ENCODE data around the gene NKAPD1. TPM values are rescaled to one million over a fixed set of nuclear protein-coding genes. Genes with fewer than 3 reads are reported as not detected.

Gene NKAPD1
- total and polyA plus RNA-seq, 2 of the 13 experiments (the other 11 are each of a cell fraction or from before 2014, with no cell fraction given), result 11.2 to 22.5 TPM

GRCh38 chr11:112024773-112025678 lies 49.1 kb upstream of the NKAPD1 start, which contains the start of gene DLAT (continued):
- TF ChIP-seq ZBTB39 (CRISPR knock-in tag; IDR thresholded peaks at IDR 0.05), result peak; percentile 81; the same call in 1 of the 2 replicates
- TF ChIP-seq SMC3 (IDR thresholded peaks at IDR 0.05; ENCODE audit: low read length), result no peak
- TF ChIP-seq, protein P1, sequence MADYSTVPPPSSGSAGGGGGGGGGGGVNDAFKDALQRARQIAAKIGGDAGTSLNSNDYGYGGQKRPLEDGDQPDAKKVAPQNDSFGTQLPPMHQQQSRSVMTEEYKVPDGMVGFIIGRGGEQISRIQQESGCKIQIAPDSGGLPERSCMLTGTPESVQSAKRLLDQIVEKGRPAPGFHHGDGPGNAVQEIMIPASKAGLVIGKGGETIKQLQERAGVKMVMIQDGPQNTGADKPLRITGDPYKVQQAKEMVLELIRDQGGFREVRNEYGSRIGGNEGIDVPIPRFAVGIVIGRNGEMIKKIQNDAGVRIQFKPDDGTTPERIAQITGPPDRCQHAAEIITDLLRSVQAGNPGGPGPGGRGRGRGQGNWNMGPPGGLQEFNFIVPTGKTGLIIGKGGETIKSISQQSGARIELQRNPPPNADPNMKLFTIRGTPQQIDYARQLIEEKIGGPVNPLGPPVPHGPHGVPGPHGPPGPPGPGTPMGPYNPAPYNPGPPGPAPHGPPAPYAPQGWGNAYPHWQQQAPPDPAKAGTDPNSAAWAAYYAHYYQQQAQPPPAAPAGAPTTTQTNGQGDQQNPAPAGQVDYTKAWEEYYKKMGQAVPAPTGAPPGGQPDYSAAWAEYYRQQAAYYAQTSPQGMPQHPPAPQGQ (CRISPR knock-in tag; IDR thresholded peaks at IDR 0.05; ENCODE audit: borderline replicate concordance), result peak; percentile 60; the same call in 1 of the 2 replicates
- TF ChIP-seq KLF11 (CRISPR knock-in tag; IDR thresholded peaks at IDR 0.05), result no peak; the same call in 1 of the 2 replicates
- peak; percentile 60; the same call in 2 of the 3 replicates for TF ChIP-seq MXI1 (IDR thresholded peaks at IDR 0.05; ENCODE audit: borderline replicate concordance, low read depth, low read length)
- no peak for TF ChIP-seq ZNF619 (CRISPR knock-in tag; IDR thresholded peaks at IDR 0.05)
- TF ChIP-seq BORCS8-MEF2B (CRISPR knock-in tag; IDR thresholded peaks at IDR 0.05), result peak; percentile 89
- no peak for TF ChIP-seq JUND (CRISPR knock-in tag; IDR thresholded peaks at IDR 0.05)
- 0 out of 2 replicates have a peak, but pooled peaks have one; percentile 58 for TF ChIP-seq CC2D1A (CRISPR knock-in tag; IDR thresholded peaks at IDR 0.05)
- peak; percentile 75; the same call in 1 of the 2 replicates for TF ChIP-seq SIN3A (IDR thresholded peaks at IDR 0.05; ENCODE audit: borderline replicate concordance, low read depth, low read length)
- peak; percentile 87 for TF ChIP-seq ZBTB25 (CRISPR knock-in tag; IDR thresholded peaks at IDR 0.05)
- TF ChIP-seq SMAD1 (CRISPR knock-in tag; IDR thresholded peaks at IDR 0.05; ENCODE audit: borderline replicate concordance, low read depth), result peak; percentile 46; the same call in 1 of the 2 replicates
- TF ChIP-seq ZFYVE20 (CRISPR knock-in tag; IDR thresholded peaks at IDR 0.05; ENCODE audit: borderline replicate concordance, low read depth), result peak; percentile 74
- TF ChIP-seq, protein P2, sequence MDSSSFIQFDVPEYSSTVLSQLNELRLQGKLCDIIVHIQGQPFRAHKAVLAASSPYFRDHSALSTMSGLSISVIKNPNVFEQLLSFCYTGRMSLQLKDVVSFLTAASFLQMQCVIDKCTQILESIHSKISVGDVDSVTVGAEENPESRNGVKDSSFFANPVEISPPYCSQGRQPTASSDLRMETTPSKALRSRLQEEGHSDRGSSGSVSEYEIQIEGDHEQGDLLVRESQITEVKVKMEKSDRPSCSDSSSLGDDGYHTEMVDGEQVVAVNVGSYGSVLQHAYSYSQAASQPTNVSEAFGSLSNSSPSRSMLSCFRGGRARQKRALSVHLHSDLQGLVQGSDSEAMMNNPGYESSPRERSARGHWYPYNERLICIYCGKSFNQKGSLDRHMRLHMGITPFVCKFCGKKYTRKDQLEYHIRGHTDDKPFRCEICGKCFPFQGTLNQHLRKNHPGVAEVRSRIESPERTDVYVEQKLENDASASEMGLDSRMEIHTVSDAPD (CRISPR knock-in tag; IDR thresholded peaks at IDR 0.05), result peak; percentile 85; the same call in 1 of the 2 replicates
- TF ChIP-seq TARDBP (CRISPR knock-in tag; IDR thresholded peaks at IDR 0.05), result peak; percentile 91
- TF ChIP-seq SAFB2 (CRISPR knock-in tag; IDR thresholded peaks at IDR 0.05; ENCODE audit: borderline replicate concordance, low read depth), result peak; percentile 81; the same call in 1 of the 2 replicates
- TF ChIP-seq, protein P3, sequence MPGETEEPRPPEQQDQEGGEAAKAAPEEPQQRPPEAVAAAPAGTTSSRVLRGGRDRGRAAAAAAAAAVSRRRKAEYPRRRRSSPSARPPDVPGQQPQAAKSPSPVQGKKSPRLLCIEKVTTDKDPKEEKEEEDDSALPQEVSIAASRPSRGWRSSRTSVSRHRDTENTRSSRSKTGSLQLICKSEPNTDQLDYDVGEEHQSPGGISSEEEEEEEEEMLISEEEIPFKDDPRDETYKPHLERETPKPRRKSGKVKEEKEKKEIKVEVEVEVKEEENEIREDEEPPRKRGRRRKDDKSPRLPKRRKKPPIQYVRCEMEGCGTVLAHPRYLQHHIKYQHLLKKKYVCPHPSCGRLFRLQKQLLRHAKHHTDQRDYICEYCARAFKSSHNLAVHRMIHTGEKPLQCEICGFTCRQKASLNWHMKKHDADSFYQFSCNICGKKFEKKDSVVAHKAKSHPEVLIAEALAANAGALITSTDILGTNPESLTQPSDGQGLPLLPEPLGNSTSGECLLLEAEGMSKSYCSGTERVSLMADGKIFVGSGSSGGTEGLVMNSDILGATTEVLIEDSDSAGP (CRISPR knock-in tag; IDR thresholded peaks at IDR 0.05; ENCODE audit: borderline replicate concordance), result peak; percentile 90
- no peak for TF ChIP-seq SP2 (CRISPR knock-in tag; IDR thresholded peaks at IDR 0.05)
